ENCODE results near the gene RBMS3. TPM values are rescaled to one million over a fixed set of nuclear protein-coding genes. Genes with fewer than 3 reads are reported as not detected.

RBMS3 gene
- total RNA-seq, 1 experiment from 2014 or later = 0.42 TPM

GRCh38 chr3:29397406-29397805, 116.5 kb downstream of the RBMS3 start:
- Histone ChIP-seq H4K20me1 (ENCODE audit: insufficient read depth) (no peaks in the 10 kb centered on the region), H3K79me2 (ENCODE audit: insufficient read depth, low read length) (no peaks in the 10 kb centered on the region), H3K4me3 (replicated peaks in 1 of 2; ENCODE audit: low read depth in 1 of 2, low read length in 2 of 2) (no peak overlapping the region), H2AFZ (ENCODE audit: low read depth, low read length, poor library complexity, severe bottlenecking) (no peak overlapping the region), H3K9ac (ENCODE audit: low read length) (no peak overlapping the region), H3K27ac (ENCODE audit: low read depth, low read length) (no peak overlapping the region), H3K9me2 (ENCODE audit: insufficient read depth) (no peaks in the 10 kb centered on the region), H3K4me1 (ENCODE audit: control insufficient read depth in 1 of 2, insufficient read depth in 2 of 2, low read length in 2 of 2) (no peaks in the 10 kb centered on the region), H3K9me3 (ENCODE audit: control insufficient read depth in 1 of 2, insufficient read depth in 1 of 2, low read depth in 1 of 2, low read length in 2 of 2) (no peaks in the 10 kb centered on the region), H3K36me3 (ENCODE audit: control insufficient read depth in 1 of 2, insufficient read depth in 2 of 2, low read length in 2 of 2) (no peaks in the 10 kb centered on the region), H3K4me2 (ENCODE audit: low read length) (no peak overlapping the region), H3K27me3 (ENCODE audit: insufficient read depth, low read length) (no peaks in the 10 kb centered on the region)
- RAD21 ChIA-PET (ENCODE audit: low non-redundant PET in 1 of 2, low total read pairs in 2 of 2, uncharacterized antibody in 2 of 2, unreplicated experiment in 2 of 2) = no interaction called here
- POLR2A ChIA-PET = no interaction called here
- CTCF ChIA-PET = no interaction called here
- ATAC-seq (no peak), DNase-seq (ENCODE audit: low read depth, low spot score) (no peak)
- intact Hi-C loops (cut with micrococcal nuclease) = no loop called here
- BruUV-seq (replicated peaks) = no TSS peak
- no peak for TF ChIP-seq EZH2 (IDR thresholded peaks at IDR 0.05)
- no peak for TF ChIP-seq SRF (IDR thresholded peaks at IDR 0.05; ENCODE audit: low read depth)
- TF ChIP-seq CTCF (IDR thresholded peaks at IDR 0.05 in 2 of 3, conservative IDR thresholded peaks at IDR 0.05 in 1 of 3; ENCODE audit: borderline replicate concordance in 1 of 3, insufficient read depth in 1 of 3, low read depth in 2 of 3, low read length in 2 of 3) = no peak
- no peak for TF ChIP-seq POLR2AphosphoS5 (IDR thresholded peaks at IDR 0.05; ENCODE audit: low read depth, low read length)
- TF ChIP-seq ZBTB33 (IDR thresholded peaks at IDR 0.05; ENCODE audit: extremely low read depth, insufficient replicate concordance, low read length) = no peak
- no peak for TF ChIP-seq TCF7L2 (IDR thresholded peaks at IDR 0.05; ENCODE audit: borderline replicate concordance, extremely low read depth, insufficient read depth, insufficient read length)
- no peak for TF ChIP-seq SP1 (IDR thresholded peaks at IDR 0.05; ENCODE audit: low read depth)

Measured in HCT116 (cell line).